Thoracic aorta (tissue), 2 donors: Measurements from ENCODE around the gene ZNF296. TPM values are rescaled to one million over a fixed set of nuclear protein-coding genes. Genes with fewer than 3 reads are reported as not detected.

ENCODE experiments used
- ATAC-seq: fragments of 150-250 bp; one replicate; pipeline ENCODE4 v1.8.0; 2017; ENCODE audit warnings: low read depth; ENCODE audit not compliant: insufficient number of reproducible peaks, low FRiP score
- DNase-seq: peaks from one replicate; pipeline ENCODE4 v3.0.0-alpha.2; 2020; ENCODE audit warnings: low spot score
- H3K27ac ChIP-seq, 2 donors: fragments of 200-600 bp; sonication (generic); 1 replicate in 1 of 2; 2 replicates in 1 of 2; pipeline ENCODE4 v1.5.1; 2016; ENCODE audit warnings: mild to moderate bottlenecking in 2 of 2, moderate library complexity in 2 of 2
- H3K27me3 ChIP-seq: fragments of 200-600 bp; sonication (generic); replicated peaks from 2 replicates; pipeline ENCODE4 v1.6.0; 2016; ENCODE audit warnings: mild to moderate bottlenecking; ENCODE audit not compliant: insufficient read depth
- H3K36me3 ChIP-seq: fragments of 200-600 bp; sonication (generic); one replicate; pipeline ENCODE4 v1.5.1; 2016
- H3K4me1 ChIP-seq, 2 donors: fragments of 200-600 bp; sonication (generic); 1 replicate in 1 of 2; 2 replicates in 1 of 2; pipeline versions ENCODE4 v1.5.1 to v1.6.0; 2016; ENCODE audit warnings: low read depth in 2 of 2, mild to moderate bottlenecking in 1 of 2; ENCODE audit not compliant: control insufficient read depth in 1 of 2
- H3K4me3 ChIP-seq: fragments of 200-600 bp; sonication (generic); 2 replicates; pipeline ENCODE4 v1.5.1; 2016; ENCODE audit warnings: mild to moderate bottlenecking
- H3K9me3 ChIP-seq: fragments of 200-600 bp; sonication (generic); 2 replicates; pipeline ENCODE4 v1.5.1; 2016
- total RNA-seq, 2 donors: library from RNA; depleted of rRNA; stranded (reverse); fragments of >200 nt; gene quantifications; one replicate each; pipeline versions ENCODE4 v1.1.0 to v1.2.3, GENCODE V29; 2016
- TF ChIP-seq, protein P1 (sequence below): fragments of 200-600 bp; sonication (generic); IDR thresholded peaks from one replicate; pipeline ENCODE4 v1.5.1; 2019; ENCODE audit warnings: antibody characterized with exemption

The ZNF296 gene
- total RNA-seq, 2 donors from 2014 or later = 1.5 to 1.8 TPM

DNA sequence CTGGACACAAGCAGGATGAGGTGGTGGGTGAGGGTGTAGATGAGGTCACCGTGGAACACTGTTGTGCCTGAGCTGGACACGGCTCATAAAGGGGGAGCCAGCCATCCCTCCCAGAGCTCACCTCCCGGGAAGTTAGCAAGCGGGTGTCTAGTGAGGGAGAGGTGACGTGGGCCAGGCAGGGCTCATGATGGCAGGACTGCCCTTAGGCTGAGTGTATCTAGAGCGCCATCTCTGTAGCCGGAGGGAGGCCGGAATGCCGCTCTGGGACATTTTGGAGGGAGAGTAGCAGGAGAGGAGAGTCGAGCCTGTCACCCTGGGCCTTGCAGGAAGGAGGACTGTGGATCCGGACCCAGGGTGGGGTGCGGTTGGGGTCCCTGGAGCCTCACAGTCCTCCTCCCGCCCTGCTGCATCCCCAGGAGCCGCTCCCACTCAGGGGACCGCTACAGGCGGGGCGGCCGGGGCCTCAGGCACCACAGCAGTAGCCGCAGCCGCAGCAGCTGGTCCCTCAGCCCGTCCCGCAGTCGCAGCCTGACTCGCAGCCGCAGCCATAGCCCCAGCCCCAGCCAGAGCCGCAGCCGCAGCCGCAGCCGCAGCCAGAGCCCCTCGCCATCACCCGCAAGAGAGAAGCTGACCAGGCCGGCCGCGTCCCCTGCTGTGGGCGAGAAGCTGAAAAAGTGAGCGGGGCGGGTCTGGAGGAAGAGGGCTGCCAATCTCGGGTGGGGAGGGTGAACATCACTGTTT lies 9.2 kb downstream of the ZNF296 start:
- H3K4me1 ChIP-seq = no peaks in the 10 kb centered on the region
- H3K9me3 ChIP-seq = no peaks in the 10 kb centered on the region
- DNase-seq (no peak), ATAC-seq (no peak)
- no peak overlapping the region for H3K27ac ChIP-seq
- peaks cover 62% of the 10 kb centered on the region for H3K36me3 ChIP-seq
- no peak overlapping the region for H3K4me3 ChIP-seq
- no peaks in the 10 kb centered on the region for H3K27me3 ChIP-seq
- TF ChIP-seq, protein P1, sequence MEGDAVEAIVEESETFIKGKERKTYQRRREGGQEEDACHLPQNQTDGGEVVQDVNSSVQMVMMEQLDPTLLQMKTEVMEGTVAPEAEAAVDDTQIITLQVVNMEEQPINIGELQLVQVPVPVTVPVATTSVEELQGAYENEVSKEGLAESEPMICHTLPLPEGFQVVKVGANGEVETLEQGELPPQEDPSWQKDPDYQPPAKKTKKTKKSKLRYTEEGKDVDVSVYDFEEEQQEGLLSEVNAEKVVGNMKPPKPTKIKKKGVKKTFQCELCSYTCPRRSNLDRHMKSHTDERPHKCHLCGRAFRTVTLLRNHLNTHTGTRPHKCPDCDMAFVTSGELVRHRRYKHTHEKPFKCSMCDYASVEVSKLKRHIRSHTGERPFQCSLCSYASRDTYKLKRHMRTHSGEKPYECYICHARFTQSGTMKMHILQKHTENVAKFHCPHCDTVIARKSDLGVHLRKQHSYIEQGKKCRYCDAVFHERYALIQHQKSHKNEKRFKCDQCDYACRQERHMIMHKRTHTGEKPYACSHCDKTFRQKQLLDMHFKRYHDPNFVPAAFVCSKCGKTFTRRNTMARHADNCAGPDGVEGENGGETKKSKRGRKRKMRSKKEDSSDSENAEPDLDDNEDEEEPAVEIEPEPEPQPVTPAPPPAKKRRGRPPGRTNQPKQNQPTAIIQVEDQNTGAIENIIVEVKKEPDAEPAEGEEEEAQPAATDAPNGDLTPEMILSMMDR = no peak

DNA sequence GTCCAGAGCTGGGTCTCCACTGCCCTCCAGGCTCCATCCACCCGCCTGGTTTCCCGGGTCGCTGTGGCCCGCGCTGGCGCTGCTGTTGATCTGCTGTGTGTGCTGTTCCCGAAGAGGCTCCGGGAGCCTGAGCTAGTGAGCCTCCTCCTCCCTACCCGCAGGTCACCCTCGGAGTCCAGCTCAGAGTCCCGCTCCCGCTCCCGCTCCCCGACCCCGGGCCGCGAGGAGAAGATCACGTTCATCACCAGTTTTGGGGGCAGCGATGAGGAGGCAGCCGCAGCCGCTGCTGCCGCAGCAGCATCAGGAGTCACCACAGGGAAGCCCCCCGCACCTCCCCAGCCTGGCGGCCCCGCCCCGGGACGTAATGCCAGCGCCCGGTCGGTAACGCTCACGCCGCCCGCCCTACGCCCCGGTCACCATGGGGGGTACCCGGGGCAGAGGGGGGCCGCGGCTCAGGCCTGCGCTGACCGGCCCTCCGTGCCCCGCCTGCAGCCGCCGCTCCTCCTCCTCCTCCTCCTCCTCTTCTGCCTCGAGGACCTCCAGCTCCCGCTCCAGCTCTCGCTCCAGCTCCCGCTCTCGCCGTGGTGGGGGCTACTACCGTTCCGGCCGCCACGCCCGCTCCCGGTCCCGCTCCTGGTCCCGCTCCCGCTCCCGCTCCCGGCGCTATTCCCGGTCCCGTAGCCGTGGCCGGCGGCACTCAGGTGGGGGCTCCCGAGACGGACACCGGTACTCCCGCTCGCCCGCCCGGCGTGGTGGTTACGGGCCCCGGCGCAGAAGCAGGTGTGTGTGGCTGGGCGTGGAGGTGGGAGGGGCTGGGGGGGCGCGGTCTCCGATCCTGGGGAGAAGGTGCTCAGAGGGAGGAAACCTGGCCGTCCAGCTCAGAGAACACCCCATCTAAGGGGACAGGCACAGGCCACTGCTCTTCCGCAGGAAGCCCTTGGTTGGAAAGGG lies 12.2 kb downstream of the ZNF296 start:
- ATAC-seq = no peak
- TF ChIP-seq, protein P1 = no peak
- Histone ChIP-seq H3K36me3 (peaks cover 74% of the 10 kb centered on the region), H3K9me3 (no peaks in the 10 kb centered on the region), H3K27ac (no peak overlapping the region), H3K4me1 (no peaks in the 10 kb centered on the region), H3K4me3 (no peak overlapping the region), H3K27me3 (no peaks in the 10 kb centered on the region)
- DNase-seq = no peak

DNA sequence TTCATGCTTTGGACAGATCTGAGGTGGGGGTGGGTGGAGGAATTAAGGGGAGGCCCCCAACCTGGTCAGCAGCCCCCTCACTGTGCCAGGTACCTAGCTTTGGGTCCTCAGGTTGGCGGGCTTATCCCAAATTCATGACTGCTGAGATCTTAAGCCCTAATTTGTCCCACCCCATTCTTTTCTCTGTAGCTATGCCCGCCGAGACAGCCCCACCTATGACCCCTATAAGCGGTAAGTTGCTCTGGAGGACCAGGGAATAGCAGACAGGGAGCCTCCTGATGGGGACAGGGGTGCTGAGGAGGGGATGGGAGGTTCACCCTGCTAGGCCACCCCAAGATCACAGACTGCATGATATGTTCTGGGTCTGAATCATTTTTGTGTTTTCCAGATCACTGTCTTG lies 14.3 kb downstream of the ZNF296 start:
- ATAC-seq (no peak), DNase-seq (no peak)
- Histone ChIP-seq H3K27me3 (no peaks in the 10 kb centered on the region), H3K27ac (no peak overlapping the region), H3K9me3 (no peaks in the 10 kb centered on the region), H3K36me3 (peaks cover 84% of the 10 kb centered on the region), H3K4me1 (no peaks in the 10 kb centered on the region), H3K4me3 (no peak overlapping the region)
- TF ChIP-seq, protein P1 = no peak

DNA sequence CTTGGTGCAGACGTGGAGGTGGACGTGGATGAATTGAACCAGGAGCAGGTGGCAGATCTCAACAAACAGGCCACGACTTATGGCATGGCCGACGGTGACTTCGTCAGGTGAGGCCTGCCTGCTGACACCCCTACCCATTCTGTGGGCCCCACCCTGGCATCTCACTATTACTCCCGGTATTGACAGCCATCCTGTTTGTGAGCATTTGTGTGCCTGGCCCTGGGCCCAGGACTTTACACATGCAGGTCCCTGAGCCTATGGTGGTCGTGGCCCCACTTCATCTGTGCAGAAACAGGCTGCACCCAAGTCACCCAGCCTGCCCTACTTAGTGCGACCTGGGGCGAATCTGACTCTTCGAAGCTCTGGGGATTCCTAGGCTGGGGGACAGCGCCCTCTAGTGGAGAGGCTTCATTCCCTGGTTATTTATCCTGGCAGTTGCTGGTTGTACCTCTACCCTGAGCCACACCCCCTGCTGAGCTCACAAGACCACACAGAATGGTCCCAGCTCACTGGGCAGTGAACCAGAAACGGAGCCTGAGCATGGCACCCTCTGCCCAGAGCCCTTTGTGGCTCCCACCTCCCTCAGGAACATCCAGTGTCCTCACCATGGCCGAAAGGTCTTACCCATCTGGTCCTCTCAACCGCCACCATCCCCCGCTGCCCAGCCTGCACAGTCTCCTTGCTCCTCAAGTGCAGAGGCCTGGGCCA lies 16.9 kb downstream of the ZNF296 start:
- no peak overlapping the region for H3K27ac ChIP-seq
- DNase-seq = no peak
- peak; percentile 32 for ATAC-seq
- no peak overlapping the region for H3K4me3 ChIP-seq
- no peaks in the 10 kb centered on the region for H3K27me3 ChIP-seq
- TF ChIP-seq, protein P1 = peak; percentile 73
- H3K9me3 ChIP-seq = no peaks in the 10 kb centered on the region
- peaks cover 94% of the 10 kb centered on the region for H3K36me3 ChIP-seq
- no peaks in the 10 kb centered on the region for H3K4me1 ChIP-seq
